ENCODE results near the gene SAMD9. TPM values are rescaled to one million over a fixed set of nuclear protein-coding genes. Genes with fewer than 3 reads are reported as not detected.

Gene SAMD9
- total and polyA plus RNA-seq, 2 experiments from 2014 or later: 0.17 TPM; not detected in 1

DNA sequence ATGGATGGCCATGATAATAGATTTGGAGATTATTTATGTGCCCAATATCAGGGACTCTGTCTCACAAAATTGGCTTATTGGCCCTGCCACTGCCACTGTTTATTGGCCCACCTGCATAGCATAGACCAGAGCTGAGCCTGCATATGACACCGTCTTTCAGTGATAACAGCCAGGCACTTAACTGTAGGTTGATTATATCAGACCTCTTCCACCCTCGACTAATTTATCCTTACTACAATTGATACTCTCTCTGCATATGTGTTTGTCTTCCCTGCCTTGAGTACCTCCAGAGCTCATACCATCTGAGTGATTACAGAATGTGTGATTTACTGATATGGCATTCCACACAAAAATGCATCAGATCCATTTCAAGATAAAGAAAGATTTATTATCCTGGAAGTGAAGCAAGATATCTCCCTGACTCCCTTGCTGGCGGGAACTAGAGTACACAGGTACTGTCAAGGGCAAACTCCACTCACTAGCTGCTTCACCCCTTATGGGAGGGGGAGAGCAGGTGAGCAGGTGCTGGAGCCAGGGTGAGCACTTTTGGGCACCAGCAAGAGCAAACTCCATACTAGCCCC lies 43.5 kb upstream of the SAMD9 start:
- no peaks in the 10 kb centered on the region for H3F3A ChIP-seq (replicated peaks; ENCODE audit: low read depth)
- Mint-ChIP-seq H3K27ac (no peak overlapping the region), H3K4me1 (no peaks in the 10 kb centered on the region), H3K36me3 (ENCODE audit: low read depth) (no peaks in the 10 kb centered on the region), H3K27me3 (ENCODE audit: insufficient read depth, low read depth, poor library complexity) (peaks cover 2% of the 10 kb centered on the region), H3K4me3 (no peak overlapping the region), H3K9me3 (peaks cover 4% of the 10 kb centered on the region; the same call in 1 of the 3 replicates)
- no peak overlapping the region for H3K27ac ChIP-seq (ENCODE audit: low read depth)
- no peak for ATAC-seq
- no peak overlapping the region for H3K4me2 ChIP-seq
- no peak overlapping the region for H2AFZ ChIP-seq
- no peaks in the 10 kb centered on the region for H3K79me2 ChIP-seq (replicated peaks; ENCODE audit: insufficient read depth)
- H3K4me1 ChIP-seq (ENCODE audit: insufficient read depth): no peaks in the 10 kb centered on the region
- H3K27me3 ChIP-seq (ENCODE audit: insufficient read depth): no peaks in the 10 kb centered on the region
- H3K36me3 ChIP-seq (ENCODE audit: insufficient read depth): no peaks in the 10 kb centered on the region
- TF ChIP-seq EZH2phosphoT487 (IDR thresholded peaks at IDR 0.05; ENCODE audit: unreplicated experiment): no peak
- H3K9me2 ChIP-seq (ENCODE audit: insufficient read depth): no peaks in the 10 kb centered on the region
- DNase-seq (ENCODE audit: low spot score): no peak
- no peak overlapping the region for H3K4me3 ChIP-seq
- H4K20me1 ChIP-seq (replicated peaks; ENCODE audit: insufficient read depth): no peaks in the 10 kb centered on the region

DNA sequence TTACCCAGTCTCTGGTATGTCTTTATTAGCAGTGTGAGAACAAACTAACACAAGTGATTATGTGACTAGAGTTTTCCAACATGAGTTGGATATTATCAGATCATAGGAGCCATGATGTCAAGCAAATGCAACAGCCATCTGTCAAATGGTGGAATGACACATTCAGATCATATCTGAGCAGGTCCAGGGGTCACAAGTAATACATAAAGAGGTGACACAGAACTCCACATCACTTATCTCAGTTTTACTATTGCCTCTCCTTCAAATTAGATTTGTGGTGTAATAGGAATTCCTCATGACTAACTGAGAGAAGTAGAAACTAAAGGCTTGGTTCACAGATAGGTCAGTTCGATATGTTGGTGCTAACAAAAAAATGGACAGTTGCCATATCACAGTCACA lies 42.6 kb upstream of the SAMD9 start:
- H3K36me3 ChIP-seq (ENCODE audit: insufficient read depth): no peaks in the 10 kb centered on the region
- TF ChIP-seq NANOG (IDR thresholded peaks at IDR 0.05; ENCODE audit: borderline replicate concordance) (no peak), ZNF114 (CRISPR knock-in tag; IDR thresholded peaks at IDR 0.05) (no peak), CREB1 (CRISPR knock-in tag; IDR thresholded peaks at IDR 0.05; ENCODE audit: low read depth) (no peak), EZH2phosphoT487 (IDR thresholded peaks at IDR 0.05; ENCODE audit: unreplicated experiment) (no peak), POLR2AphosphoS5 (IDR thresholded peaks at IDR 0.05; ENCODE audit: low read depth) (no peak), ZNF331 (CRISPR knock-in tag; IDR thresholded peaks at IDR 0.05; ENCODE audit: low read depth) (no peak), STAT1 (IDR thresholded peaks at IDR 0.05; ENCODE audit: unreplicated experiment) (no peak), EZH2 (IDR thresholded peaks at IDR 0.05; ENCODE audit: low read depth, unreplicated experiment) (no peak)
- TF ChIP-seq, protein P1, sequence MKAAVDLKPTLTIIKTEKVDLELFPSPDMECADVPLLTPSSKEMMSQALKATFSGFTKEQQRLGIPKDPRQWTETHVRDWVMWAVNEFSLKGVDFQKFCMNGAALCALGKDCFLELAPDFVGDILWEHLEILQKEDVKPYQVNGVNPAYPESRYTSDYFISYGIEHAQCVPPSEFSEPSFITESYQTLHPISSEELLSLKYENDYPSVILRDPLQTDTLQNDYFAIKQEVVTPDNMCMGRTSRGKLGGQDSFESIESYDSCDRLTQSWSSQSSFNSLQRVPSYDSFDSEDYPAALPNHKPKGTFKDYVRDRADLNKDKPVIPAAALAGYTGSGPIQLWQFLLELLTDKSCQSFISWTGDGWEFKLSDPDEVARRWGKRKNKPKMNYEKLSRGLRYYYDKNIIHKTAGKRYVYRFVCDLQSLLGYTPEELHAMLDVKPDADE (IDR thresholded peaks at IDR 0.05): no peak
- TF ChIP-seq, protein P2, sequence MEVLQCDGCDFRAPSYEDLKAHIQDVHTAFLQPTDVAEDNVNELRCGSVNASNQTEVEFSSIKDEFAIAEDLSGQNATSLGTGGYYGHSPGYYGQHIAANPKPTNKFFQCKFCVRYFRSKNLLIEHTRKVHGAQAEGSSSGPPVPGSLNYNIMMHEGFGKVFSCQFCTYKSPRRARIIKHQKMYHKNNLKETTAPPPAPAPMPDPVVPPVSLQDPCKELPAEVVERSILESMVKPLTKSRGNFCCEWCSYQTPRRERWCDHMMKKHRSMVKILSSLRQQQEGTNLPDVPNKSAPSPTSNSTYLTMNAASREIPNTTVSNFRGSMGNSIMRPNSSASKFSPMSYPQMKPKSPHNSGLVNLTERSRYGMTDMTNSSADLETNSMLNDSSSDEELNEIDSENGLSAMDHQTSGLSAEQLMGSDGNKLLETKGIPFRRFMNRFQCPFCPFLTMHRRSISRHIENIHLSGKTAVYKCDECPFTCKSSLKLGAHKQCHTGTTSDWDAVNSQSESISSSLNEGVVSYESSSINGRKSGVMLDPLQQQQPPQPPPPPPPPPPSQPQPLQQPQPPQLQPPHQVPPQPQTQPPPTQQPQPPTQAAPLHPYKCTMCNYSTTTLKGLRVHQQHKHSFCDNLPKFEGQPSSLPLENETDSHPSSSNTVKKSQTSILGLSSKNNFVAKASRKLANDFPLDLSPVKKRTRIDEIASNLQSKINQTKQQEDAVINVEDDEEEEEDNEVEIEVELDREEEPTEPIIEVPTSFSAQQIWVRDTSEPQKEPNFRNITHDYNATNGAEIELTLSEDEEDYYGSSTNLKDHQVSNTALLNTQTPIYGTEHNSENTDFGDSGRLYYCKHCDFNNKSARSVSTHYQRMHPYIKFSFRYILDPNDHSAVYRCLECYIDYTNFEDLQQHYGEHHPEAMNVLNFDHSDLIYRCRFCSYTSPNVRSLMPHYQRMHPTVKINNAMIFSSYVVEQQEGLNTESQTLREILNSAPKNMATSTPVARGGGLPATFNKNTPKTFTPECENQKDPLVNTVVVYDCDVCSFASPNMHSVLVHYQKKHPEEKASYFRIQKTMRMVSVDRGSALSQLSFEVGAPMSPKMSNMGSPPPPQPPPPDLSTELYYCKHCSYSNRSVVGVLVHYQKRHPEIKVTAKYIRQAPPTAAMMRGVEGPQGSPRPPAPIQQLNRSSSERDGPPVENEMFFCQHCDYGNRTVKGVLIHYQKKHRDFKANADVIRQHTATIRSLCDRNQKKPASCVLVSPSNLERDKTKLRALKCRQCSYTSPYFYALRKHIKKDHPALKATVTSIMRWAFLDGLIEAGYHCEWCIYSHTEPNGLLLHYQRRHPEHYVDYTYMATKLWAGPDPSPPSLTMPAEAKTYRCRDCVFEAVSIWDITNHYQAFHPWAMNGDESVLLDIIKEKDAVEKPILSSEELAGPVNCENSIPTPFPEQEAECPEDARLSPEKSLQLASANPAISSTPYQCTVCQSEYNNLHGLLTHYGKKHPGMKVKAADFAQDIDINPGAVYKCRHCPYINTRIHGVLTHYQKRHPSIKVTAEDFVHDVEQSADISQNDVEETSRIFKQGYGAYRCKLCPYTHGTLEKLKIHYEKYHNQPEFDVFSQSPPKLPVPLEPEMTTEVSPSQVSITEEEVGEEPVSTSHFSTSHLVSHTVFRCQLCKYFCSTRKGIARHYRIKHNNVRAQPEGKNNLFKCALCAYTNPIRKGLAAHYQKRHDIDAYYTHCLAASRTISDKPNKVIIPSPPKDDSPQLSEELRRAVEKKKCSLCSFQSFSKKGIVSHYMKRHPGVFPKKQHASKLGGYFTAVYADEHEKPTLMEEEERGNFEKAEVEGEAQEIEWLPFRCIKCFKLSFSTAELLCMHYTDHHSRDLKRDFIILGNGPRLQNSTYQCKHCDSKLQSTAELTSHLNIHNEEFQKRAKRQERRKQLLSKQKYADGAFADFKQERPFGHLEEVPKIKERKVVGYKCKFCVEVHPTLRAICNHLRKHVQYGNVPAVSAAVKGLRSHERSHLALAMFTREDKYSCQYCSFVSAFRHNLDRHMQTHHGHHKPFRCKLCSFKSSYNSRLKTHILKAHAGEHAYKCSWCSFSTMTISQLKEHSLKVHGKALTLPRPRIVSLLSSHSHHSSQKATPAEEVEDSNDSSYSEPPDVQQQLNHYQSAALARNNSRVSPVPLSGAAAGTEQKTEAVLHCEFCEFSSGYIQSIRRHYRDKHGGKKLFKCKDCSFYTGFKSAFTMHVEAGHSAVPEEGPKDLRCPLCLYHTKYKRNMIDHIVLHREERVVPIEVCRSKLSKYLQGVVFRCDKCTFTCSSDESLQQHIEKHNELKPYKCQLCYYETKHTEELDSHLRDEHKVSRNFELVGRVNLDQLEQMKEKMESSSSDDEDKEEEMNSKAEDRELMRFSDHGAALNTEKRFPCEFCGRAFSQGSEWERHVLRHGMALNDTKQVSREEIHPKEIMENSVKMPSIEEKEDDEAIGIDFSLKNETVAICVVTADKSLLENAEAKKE (CRISPR knock-in tag; IDR thresholded peaks at IDR 0.05): no peak
- TF ChIP-seq, protein P3, sequence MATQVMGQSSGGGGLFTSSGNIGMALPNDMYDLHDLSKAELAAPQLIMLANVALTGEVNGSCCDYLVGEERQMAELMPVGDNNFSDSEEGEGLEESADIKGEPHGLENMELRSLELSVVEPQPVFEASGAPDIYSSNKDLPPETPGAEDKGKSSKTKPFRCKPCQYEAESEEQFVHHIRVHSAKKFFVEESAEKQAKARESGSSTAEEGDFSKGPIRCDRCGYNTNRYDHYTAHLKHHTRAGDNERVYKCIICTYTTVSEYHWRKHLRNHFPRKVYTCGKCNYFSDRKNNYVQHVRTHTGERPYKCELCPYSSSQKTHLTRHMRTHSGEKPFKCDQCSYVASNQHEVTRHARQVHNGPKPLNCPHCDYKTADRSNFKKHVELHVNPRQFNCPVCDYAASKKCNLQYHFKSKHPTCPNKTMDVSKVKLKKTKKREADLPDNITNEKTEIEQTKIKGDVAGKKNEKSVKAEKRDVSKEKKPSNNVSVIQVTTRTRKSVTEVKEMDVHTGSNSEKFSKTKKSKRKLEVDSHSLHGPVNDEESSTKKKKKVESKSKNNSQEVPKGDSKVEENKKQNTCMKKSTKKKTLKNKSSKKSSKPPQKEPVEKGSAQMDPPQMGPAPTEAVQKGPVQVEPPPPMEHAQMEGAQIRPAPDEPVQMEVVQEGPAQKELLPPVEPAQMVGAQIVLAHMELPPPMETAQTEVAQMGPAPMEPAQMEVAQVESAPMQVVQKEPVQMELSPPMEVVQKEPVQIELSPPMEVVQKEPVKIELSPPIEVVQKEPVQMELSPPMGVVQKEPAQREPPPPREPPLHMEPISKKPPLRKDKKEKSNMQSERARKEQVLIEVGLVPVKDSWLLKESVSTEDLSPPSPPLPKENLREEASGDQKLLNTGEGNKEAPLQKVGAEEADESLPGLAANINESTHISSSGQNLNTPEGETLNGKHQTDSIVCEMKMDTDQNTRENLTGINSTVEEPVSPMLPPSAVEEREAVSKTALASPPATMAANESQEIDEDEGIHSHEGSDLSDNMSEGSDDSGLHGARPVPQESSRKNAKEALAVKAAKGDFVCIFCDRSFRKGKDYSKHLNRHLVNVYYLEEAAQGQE (IDR thresholded peaks at IDR 0.05; ENCODE audit: unreplicated experiment): no peak

More for the DNA sequence above, 42.6 kb upstream of the SAMD9 start:
- Histone ChIP-seq H3K79me2 (replicated peaks; ENCODE audit: insufficient read depth) (no peaks in the 10 kb centered on the region), H3F3A (replicated peaks; ENCODE audit: low read depth) (no peaks in the 10 kb centered on the region), H3K4me1 (ENCODE audit: insufficient read depth) (no peaks in the 10 kb centered on the region), H4K20me1 (replicated peaks; ENCODE audit: insufficient read depth) (no peaks in the 10 kb centered on the region), H3K27ac (ENCODE audit: low read depth) (no peak overlapping the region), H3K27me3 (ENCODE audit: insufficient read depth) (no peaks in the 10 kb centered on the region), H3K9me2 (ENCODE audit: insufficient read depth) (no peaks in the 10 kb centered on the region), H2AFZ (no peak overlapping the region), H3K4me3 (no peak overlapping the region), H3K4me2 (no peak overlapping the region)
- Mint-ChIP-seq H3K4me1 (no peaks in the 10 kb centered on the region), H3K36me3 (ENCODE audit: low read depth) (no peaks in the 10 kb centered on the region), H3K27me3 (ENCODE audit: insufficient read depth, low read depth, poor library complexity) (peaks cover 2% of the 10 kb centered on the region), H3K4me3 (no peak overlapping the region), H3K27ac (no peak overlapping the region), H3K9me3 (peaks cover 4% of the 10 kb centered on the region; the same call in 1 of the 3 replicates)
- no peak for ATAC-seq
- no peak for DNase-seq (ENCODE audit: low spot score)
